ENCODE measurements around the gene CYP2J2.

DNA sequence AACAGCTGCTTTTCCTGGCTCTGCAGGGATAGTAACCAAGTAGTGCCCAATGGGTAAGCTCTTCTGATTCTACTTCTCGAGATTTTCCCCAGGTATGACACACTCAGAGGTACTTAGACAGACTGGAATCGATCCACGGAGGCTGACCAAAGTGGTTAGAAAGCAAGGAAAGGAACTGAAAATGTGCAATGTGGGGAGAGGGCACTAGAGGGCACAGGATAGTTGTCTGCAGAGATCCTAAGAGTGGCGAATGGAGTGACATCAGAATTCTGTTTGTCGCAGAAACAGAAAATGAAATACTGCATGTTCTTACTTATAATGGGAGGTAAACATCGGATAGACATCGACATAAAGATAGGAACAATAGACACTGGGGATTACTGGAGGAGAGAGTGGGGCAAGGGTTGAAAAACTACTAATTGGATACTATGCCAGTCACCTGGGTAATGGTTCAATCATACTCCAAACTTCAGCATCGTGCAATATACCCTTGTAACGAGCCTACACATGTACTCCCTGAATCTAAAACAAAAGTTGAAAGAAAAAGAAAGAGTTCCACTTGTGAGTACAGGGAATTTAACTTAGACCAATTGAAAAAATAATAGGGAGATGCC lies 23.3 kb downstream of the CYP2J2 start:
- TF ChIP-seq POLR2A (IDR thresholded peaks at IDR 0.05; ENCODE audit: low read length), result no peak
- no peak for TF ChIP-seq KDM1A (IDR thresholded peaks at IDR 0.05; ENCODE audit: low read depth)
- TF ChIP-seq, protein P1, sequence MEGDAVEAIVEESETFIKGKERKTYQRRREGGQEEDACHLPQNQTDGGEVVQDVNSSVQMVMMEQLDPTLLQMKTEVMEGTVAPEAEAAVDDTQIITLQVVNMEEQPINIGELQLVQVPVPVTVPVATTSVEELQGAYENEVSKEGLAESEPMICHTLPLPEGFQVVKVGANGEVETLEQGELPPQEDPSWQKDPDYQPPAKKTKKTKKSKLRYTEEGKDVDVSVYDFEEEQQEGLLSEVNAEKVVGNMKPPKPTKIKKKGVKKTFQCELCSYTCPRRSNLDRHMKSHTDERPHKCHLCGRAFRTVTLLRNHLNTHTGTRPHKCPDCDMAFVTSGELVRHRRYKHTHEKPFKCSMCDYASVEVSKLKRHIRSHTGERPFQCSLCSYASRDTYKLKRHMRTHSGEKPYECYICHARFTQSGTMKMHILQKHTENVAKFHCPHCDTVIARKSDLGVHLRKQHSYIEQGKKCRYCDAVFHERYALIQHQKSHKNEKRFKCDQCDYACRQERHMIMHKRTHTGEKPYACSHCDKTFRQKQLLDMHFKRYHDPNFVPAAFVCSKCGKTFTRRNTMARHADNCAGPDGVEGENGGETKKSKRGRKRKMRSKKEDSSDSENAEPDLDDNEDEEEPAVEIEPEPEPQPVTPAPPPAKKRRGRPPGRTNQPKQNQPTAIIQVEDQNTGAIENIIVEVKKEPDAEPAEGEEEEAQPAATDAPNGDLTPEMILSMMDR (IDR thresholded peaks at IDR 0.05), result peak; percentile 31; the same call in 2 of the 3 replicates
- TF ChIP-seq PHF8 (IDR thresholded peaks at IDR 0.05; ENCODE audit: borderline replicate concordance, low read depth), result no peak
- no peak; a peak in 1 of 5 replicates for TF ChIP-seq RAD21 (conservative IDR thresholded peaks at IDR 0.05 in 1 of 2, IDR thresholded peaks at IDR 0.05 in 1 of 2)
